Esophagus squamous epithelium (tissue), 5 donors: ENCODE data around the gene SHC4. TPM values are rescaled to one million over a fixed set of nuclear protein-coding genes. Genes with fewer than 3 reads are reported as not detected.

Experiments used
- DNase-seq: peaks from one replicate; lab custom pipeline; 2025; lab: John Stamatoyannopoulos, UW
- H3K27ac ChIP-seq, 4 donors: fragments of 200-600 bp; sonication (generic); one replicate each; pipeline ENCODE4 v1.5.1; 2016 to 2019; ENCODE audit warnings: mild to moderate bottlenecking in 1 of 4
- H3K27me3 ChIP-seq, 4 donors: fragments of 200-600 bp; sonication (generic); 1 replicate in 3 of 4; 2 replicates in 1 of 4; pipeline versions ENCODE4 v1.5.1 to v1.6.0; 2017 to 2021; ENCODE audit warnings: antibody characterized with exemption in 1 of 4
- H3K36me3 ChIP-seq, 3 donors: fragments of 200-600 bp; sonication (generic); one replicate each; pipeline ENCODE4 v1.5.1; 2016 to 2019
- H3K4me1 ChIP-seq, 3 donors: fragments of 200-600 bp; sonication (generic); one replicate each; pipeline ENCODE4 v1.5.1; 2017 to 2019
- H3K4me3 ChIP-seq, 4 donors: fragments of 200-600 bp; sonication (generic); 1 replicate in 3 of 4; 2 replicates in 1 of 4; pipeline ENCODE4 v1.5.1; 2016 to 2019; ENCODE audit warnings: mild to moderate bottlenecking in 2 of 4, moderate library complexity in 1 of 4
- H3K9me3 ChIP-seq, 3 donors: fragments of 200-600 bp; sonication (generic); one replicate each; pipeline ENCODE4 v1.5.1; 2016 to 2019
- POLR2A ChIP-seq, 4 donors: fragments of 450-650 bp; IDR thresholded peaks; one replicate each; pipeline ENCODE4 v1.6.1; 2017; ENCODE audit warnings: antibody characterized with exemption in 4 of 4, mild to moderate bottlenecking in 4 of 4, moderate library complexity in 3 of 4
- WGBS, 2 donors: methylation state at CpG; one replicate each; pipeline ENCODE4 v1.1.5; 2018; 5-methylcytosine and 5-hydroxymethylcytosine counted together
- intact Hi-C: fragments of 100-400 bp; cut with DNase I; formaldehyde crosslinking; loops from one replicate; pipeline ENCODE4 v1.15.0; 2022
- small RNA-seq, 4 donors: library from RNA; depleted of rRNA; stranded (forward); fragments of <200 nt; gene quantifications; one replicate each; pipeline ENCODE3, GENCODE V24; 2016
- total RNA-seq, 4 donors: library from RNA; depleted of rRNA; stranded (reverse); fragments of >200 nt; gene quantifications; one replicate each; pipeline ENCODE4 v1.1.0, GENCODE V29; 2016
- TF ChIP-seq, protein P1 (sequence below), 6 experiments: fragments of 450-650 bp in 4 of 6; fragments of 200-600 bp in 2 of 6; sonication (generic) in 2 of 6; IDR thresholded peaks; one replicate each; pipeline ENCODE4 v1.5.1; 2016 to 2019; ENCODE audit warnings: antibody characterized with exemption in 6 of 6, mild to moderate bottlenecking in 4 of 6, moderate library complexity in 4 of 6
- donor health status: DM: yes; HTN: yes; CAD: no.

The SHC4 gene
- total RNA-seq, 4 donors from 2014 or later = 0.18 to 0.50 (median 0.38) TPM; not detected in 1

DNA sequence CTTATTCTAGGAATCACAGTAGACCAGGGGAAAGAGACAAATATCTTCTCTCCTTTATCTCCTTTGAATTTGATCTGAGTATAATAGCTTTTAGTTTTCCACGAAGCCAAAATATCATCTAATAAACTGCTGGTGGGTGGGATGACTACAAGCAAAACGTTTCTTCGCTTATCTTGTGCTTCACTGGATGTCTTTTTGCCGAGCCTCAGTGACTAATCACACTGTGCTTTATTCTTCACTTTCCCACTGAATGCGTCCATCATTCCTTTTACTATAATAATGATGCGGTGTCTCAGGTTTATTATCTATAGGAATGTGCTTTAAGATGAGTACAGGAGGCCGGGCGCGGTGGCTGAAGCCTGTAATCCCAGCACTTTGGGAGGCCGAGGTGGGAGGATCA lies 185.4 kb downstream of the SHC4 start:
- Histone ChIP-seq H3K27ac (no peak overlapping the region), H3K4me1 (peaks cover 0 to 9% (median 0%) of the 10 kb centered on the region in 3 donors), H3K4me3 (no peak overlapping the region), H3K9me3 (no peaks in the 10 kb centered on the region), H3K27me3 (no peaks in the 10 kb centered on the region), H3K36me3 (peaks cover 0 to 20% (median 0%) of the 10 kb centered on the region in 3 donors)
- DNase-seq = no peak
- intact Hi-C loops = no loop called here
- WGBS, 2 donors = 81 to 88% methylated on average over 7 to 9 of the region's 10 CpGs
- TF ChIP-seq, protein P1, sequence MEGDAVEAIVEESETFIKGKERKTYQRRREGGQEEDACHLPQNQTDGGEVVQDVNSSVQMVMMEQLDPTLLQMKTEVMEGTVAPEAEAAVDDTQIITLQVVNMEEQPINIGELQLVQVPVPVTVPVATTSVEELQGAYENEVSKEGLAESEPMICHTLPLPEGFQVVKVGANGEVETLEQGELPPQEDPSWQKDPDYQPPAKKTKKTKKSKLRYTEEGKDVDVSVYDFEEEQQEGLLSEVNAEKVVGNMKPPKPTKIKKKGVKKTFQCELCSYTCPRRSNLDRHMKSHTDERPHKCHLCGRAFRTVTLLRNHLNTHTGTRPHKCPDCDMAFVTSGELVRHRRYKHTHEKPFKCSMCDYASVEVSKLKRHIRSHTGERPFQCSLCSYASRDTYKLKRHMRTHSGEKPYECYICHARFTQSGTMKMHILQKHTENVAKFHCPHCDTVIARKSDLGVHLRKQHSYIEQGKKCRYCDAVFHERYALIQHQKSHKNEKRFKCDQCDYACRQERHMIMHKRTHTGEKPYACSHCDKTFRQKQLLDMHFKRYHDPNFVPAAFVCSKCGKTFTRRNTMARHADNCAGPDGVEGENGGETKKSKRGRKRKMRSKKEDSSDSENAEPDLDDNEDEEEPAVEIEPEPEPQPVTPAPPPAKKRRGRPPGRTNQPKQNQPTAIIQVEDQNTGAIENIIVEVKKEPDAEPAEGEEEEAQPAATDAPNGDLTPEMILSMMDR (IDR thresholded peaks at IDR 0.05) = no peak
- TF ChIP-seq POLR2A (IDR thresholded peaks at IDR 0.05) = no peak

DNA sequence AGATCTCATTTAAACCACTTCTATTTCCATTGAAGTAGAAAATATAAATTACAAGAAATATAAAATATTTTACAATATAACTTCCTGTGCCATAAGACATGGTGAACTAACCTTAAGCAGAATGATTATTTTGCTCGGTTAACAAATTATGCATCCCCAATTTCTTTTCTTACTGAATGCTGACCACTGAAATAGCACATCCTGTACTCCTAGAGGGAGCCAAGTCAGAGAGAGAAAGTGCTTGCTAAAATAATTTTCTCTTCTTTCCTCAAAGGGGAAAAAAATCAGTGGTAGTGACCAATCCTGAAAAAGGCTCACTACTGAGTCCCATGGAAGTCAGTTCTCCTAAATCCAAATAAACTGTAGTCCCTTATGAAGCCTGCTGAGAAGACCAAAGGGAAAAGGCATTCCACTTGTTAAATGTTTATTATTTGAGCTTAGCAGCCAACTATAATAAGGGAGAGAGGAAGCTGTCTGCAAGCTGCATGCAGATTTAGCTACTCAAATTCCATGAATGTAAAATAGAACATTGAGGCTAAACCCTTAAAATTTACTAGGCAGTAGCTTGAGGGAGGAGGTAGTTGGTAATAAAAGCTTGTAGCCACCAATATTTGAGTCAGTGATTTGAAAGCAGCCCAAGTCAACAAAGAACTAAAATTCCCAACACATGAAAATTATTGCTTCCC lies 185.9 kb downstream of the SHC4 start:
- TF ChIP-seq, protein P1 (IDR thresholded peaks at IDR 0.05) = no peak
- TF ChIP-seq POLR2A (IDR thresholded peaks at IDR 0.05) = no peak
- H3K27me3 ChIP-seq = no peaks in the 10 kb centered on the region
- intact Hi-C loops = no loop called here
- H3K4me3 ChIP-seq = no peak overlapping the region
- H3K9me3 ChIP-seq = no peaks in the 10 kb centered on the region
- no peak for DNase-seq
- WGBS, 2 donors = 80 to 82% methylated on average over 1 of the region's 1 CpG
- H3K4me1 ChIP-seq = peaks cover 0 to 9% (median 0%) of the 10 kb centered on the region in 3 donors
- no peak overlapping the region for H3K27ac ChIP-seq
- peaks cover 0 to 15% (median 0%) of the 10 kb centered on the region in 3 donors for H3K36me3 ChIP-seq

DNA sequence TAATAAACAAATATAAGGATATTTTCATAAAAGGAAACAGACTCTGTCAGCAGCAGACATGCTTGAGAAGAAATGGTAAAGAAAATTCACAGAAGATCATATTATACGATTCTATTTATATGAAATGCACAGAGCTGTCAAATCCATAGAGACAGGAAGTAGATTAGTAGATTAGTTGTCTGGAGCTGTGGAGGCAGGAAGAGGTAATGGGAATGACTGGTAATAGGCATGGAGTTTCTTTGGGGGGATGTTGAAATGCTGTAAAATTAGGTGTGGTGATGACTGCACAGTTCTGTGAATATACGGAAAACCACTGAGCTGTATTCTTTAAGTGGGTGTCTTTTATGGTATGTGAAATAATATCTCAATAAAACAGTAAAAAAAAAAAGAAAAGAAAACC lies 188.2 kb downstream of the SHC4 start:
- no peak for DNase-seq
- no peak for TF ChIP-seq POLR2A (IDR thresholded peaks at IDR 0.05)
- TF ChIP-seq, protein P1 (IDR thresholded peaks at IDR 0.05) = no peak
- WGBS, 2 donors = 86 to 92% methylated on average over 2 of the region's 2 CpGs
- H3K4me1 ChIP-seq = peaks cover 0 to 2% (median 0%) of the 10 kb centered on the region in 3 donors
- no peaks in the 10 kb centered on the region for H3K27me3 ChIP-seq
- intact Hi-C loops = no loop called here
- H3K27ac ChIP-seq = no peak overlapping the region
- no peaks in the 10 kb centered on the region for H3K9me3 ChIP-seq
- H3K36me3 ChIP-seq = peaks cover 0 to under 1% (median 0%) of the 10 kb centered on the region in 3 donors
- H3K4me3 ChIP-seq = no peak overlapping the region

DNA sequence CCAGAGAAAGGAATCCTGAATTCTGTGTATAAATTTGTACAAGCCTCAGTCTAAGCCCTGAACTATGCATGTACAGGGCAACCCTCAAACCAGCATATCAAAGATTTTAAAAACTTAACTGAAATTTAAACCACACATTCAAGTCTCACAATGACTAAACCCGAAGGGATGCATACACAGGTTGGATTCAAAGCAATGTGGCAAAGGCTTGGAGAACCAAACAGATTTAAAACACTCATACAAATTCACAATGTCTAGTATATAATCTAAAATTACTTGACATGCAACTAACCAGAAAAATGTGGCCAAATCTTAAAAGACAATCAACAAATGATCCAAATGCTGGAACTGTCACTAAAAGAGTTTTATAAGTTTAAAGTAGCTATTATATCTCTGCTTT lies 189.2 kb downstream of the SHC4 start:
- WGBS, 2 donors = 93 to 100% methylated on average over 1 of the region's 1 CpG
- intact Hi-C loops = no loop called here
- TF ChIP-seq POLR2A (IDR thresholded peaks at IDR 0.05) = no peak
- TF ChIP-seq, protein P1 (IDR thresholded peaks at IDR 0.05) = no peak

More for the DNA sequence above, 189.2 kb downstream of the SHC4 start:
- H3K27ac ChIP-seq = no peak overlapping the region
- peaks cover 0 to 7% (median 0%) of the 10 kb centered on the region in 3 donors for H3K36me3 ChIP-seq
- no peaks in the 10 kb centered on the region for H3K4me1 ChIP-seq
- no peak overlapping the region for H3K4me3 ChIP-seq
- H3K27me3 ChIP-seq = no peaks in the 10 kb centered on the region
- no peaks in the 10 kb centered on the region for H3K9me3 ChIP-seq
- no peak for DNase-seq

Small RNA genes lying within 50 kb of the gene (small RNA-seq; reads per million reads assigned to genes)
- gene RF00019 = 0 reads per million in 4 donors

Other genes with a start within 250 kb of the SHC4 start
- 1 to 10 TPM; 3.1 to 8.3 (median 4.3) TPM for gene CEP152, start 152.8 kb downstream of the SHC4 start, total RNA-seq
- 100 to 1,000 TPM in 1 of 4 donors, 10 to 100 TPM in 3; 33.6 to 189 (median 66.1) TPM for gene EID1, start 85.8 kb downstream of the SHC4 start, total RNA-seq
- gene SECISBP2L, start 82.5 kb upstream of the SHC4 start, total RNA-seq = 10 to 100 TPM; 15.1 to 33.0 (median 20.3) TPM
- gene COPS2, start 191.7 kb upstream of the SHC4 start, total RNA-seq = 10 to 100 TPM; 37.2 to 59.5 (median 47.0) TPM
- gene GALK2, start 206.3 kb upstream of the SHC4 start, total RNA-seq = 10 to 100 TPM in 3 of 4 donors, 1 to 10 TPM in 1; 7.2 to 30.5 (median 21.4) TPM